Thyroid gland (tissue), 4 donors: Measurements from ENCODE around the gene CASP10. TPM values are rescaled to one million over a fixed set of nuclear protein-coding genes. Genes with fewer than 3 reads are reported as not detected.
A peak's percentile ranks its signal among the peaks of the same experiment; 100 is the strongest.
"Not testable (repeated sequence)": the region's sequence is repeated elsewhere in the genome, so short reads cannot be mapped to it uniquely, and the experiment has no call there.

Source experiments
- DNase-seq, 2 donors: peaks; one replicate each; pipeline ENCODE4 v3.0.0-alpha.2; 2019
- H3K27ac ChIP-seq, 3 donors: fragments of 200-600 bp; sonication (generic); 1 replicate in 2 of 3; 2 replicates in 1 of 3; pipeline ENCODE4 v1.5.1; 2016 to 2019; ENCODE audit warnings: mild to moderate bottlenecking in 1 of 3, moderate library complexity in 1 of 3
- H3K27me3 ChIP-seq: fragments of 200-600 bp; sonication (generic); one replicate; pipeline ENCODE4 v1.5.1; 2019
- H3K36me3 ChIP-seq, 2 donors: fragments of 200-600 bp; sonication (generic); one replicate each; pipeline ENCODE4 v1.5.1; 2016 to 2019
- H3K4me1 ChIP-seq, 2 donors: fragments of 200-600 bp; sonication (generic); one replicate each; pipeline ENCODE4 v1.5.1; 2017 to 2019
- H3K4me3 ChIP-seq, 3 donors: fragments of 200-600 bp; sonication (generic); replicated peaks in 1 of 3; 1 replicate in 2 of 3; 2 replicates in 1 of 3; pipeline ENCODE4 v1.5.1; 2016; ENCODE audit warnings: mild to moderate bottlenecking in 1 of 3
- H3K9me3 ChIP-seq: fragments of 200-600 bp; sonication (generic); one replicate; pipeline ENCODE4 v1.5.1; 2017
- POLR2A ChIP-seq, 2 donors: fragments of 450-650 bp; IDR thresholded peaks; one replicate each; pipeline ENCODE4 v1.6.1; 2017; ENCODE audit warnings: antibody characterized with exemption in 2 of 2, mild to moderate bottlenecking in 2 of 2, moderate library complexity in 1 of 2
- WGBS, 2 donors: methylation state at CpG; one replicate each; pipeline ENCODE4 v1.1.5; 2017; 5-methylcytosine and 5-hydroxymethylcytosine counted together
- intact Hi-C: fragments of 100-400 bp; cut with DNase I; formaldehyde crosslinking; loops from one replicate; pipeline ENCODE4 v1.15.1; 2023
- total RNA-seq, 4 donors: library from RNA; depleted of rRNA; stranded (reverse); fragments of >200 nt; gene quantifications; one replicate each; pipeline ENCODE4 v1.2.3, GENCODE V29; 2016
- TF ChIP-seq, protein P1 (sequence below), 6 experiments: fragments of 200-600 bp in 3 of 6; fragments of 450-650 bp in 3 of 6; sonication (generic) in 3 of 6; IDR thresholded peaks; one replicate each; pipeline ENCODE4 v1.5.1; 2016 to 2019; ENCODE audit warnings: antibody characterized with exemption in 6 of 6, mild to moderate bottlenecking in 2 of 6, inconsistent platforms in 1 of 6, moderate library complexity in 1 of 6

CASP10 gene
- total RNA-seq, 4 donors from 2014 or later, result 12.4 to 23.0 (median 20.0) TPM

DNA sequence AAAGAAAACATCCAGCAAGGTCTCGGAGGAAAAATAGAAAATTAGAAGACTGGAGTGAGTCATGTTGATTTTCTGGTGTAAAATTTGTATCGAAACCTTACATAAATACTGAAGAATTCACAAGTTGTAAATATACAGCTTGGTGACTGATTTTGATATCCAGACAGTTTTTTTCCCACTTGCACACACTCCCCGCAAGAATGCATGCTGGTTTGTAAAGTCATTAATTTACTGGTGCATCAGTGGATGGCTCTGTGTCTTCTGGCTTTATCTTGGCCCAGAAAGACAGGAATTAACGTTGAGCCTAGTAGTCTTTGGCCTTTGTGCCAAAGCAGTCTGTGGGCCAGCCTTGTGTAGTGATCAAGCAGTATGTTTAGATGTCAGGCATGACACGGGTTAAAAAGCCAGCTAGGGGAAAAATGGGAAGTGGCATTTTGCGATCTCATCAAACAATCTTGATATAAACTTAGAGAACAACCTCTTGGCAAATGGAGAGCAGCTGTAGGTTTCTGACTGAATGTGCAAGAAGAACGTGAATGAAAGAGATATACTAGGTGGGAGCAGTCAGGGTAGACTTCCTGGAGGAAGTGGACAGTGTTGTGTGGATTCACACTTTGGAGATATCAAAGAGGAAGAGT lies 54.7 kb downstream of the CASP10 start:
- TF ChIP-seq, protein P1, sequence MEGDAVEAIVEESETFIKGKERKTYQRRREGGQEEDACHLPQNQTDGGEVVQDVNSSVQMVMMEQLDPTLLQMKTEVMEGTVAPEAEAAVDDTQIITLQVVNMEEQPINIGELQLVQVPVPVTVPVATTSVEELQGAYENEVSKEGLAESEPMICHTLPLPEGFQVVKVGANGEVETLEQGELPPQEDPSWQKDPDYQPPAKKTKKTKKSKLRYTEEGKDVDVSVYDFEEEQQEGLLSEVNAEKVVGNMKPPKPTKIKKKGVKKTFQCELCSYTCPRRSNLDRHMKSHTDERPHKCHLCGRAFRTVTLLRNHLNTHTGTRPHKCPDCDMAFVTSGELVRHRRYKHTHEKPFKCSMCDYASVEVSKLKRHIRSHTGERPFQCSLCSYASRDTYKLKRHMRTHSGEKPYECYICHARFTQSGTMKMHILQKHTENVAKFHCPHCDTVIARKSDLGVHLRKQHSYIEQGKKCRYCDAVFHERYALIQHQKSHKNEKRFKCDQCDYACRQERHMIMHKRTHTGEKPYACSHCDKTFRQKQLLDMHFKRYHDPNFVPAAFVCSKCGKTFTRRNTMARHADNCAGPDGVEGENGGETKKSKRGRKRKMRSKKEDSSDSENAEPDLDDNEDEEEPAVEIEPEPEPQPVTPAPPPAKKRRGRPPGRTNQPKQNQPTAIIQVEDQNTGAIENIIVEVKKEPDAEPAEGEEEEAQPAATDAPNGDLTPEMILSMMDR (IDR thresholded peaks at IDR 0.05), result no peak
- no peak for TF ChIP-seq POLR2A (IDR thresholded peaks at IDR 0.05)
- Histone ChIP-seq H3K27ac (no peak overlapping the region), H3K9me3 (no peaks in the 10 kb centered on the region), H3K27me3 (no peaks in the 10 kb centered on the region), H3K4me1 (peaks cover 3 to 7% of the 10 kb centered on the region in 2 donors), H3K4me3 (no peak overlapping the region), H3K36me3 (no peaks in the 10 kb centered on the region)
- WGBS, 2 donors, result 75 to 84% methylated on average over 7 of the region's 7 CpGs
- intact Hi-C loops, result loop anchor here (5.0 to 10.0 kb wide), 3 partner anchors 125 to 380 kb away; partner anchors contain the start of genes STRADB and TRAK2
- DNase-seq, result no peak

DNA sequence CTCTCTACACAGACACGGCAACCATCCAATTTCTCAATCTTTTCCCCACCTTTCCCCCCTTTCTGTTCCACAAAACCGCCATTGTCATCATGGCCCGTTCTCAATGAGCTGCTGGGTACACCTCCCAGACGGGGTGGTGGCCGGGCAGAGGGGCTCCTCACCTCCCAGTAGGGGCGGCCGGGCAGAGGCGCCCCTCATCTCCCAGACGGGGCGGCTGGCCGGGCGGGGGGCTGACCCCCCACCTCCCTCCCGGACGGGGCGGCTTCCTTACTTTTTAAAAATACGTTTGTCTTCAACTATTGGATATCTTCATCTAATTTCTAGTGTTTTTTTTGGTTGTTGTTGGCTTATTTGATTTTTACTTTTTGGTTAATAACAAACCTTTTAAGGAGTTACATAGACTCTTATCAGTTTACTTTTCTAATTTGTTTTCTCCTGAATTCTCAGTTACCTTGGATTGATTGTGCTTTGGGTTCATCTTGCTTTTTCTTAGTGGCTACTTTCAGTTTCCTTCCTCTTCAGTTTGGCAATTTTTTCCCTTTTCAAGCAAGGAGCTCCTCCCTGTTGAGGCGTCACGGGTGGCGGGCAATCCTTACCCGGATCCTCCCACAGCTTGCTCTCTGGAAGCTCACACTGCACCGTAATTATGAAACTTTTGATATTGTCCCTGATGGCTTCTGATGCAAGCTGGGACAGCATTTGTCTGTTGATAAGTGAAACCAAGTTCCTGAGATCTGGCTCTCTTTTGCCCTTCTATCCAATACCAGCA lies 56.4 kb downstream of the CASP10 start:
- H3K27me3 ChIP-seq, result not testable (repeated sequence)
- peak; percentile 29 to 31 for DNase-seq
- peak overlapping the region in 2 of 3 donors; percentile 19 to 65 for H3K27ac ChIP-seq

DNA sequence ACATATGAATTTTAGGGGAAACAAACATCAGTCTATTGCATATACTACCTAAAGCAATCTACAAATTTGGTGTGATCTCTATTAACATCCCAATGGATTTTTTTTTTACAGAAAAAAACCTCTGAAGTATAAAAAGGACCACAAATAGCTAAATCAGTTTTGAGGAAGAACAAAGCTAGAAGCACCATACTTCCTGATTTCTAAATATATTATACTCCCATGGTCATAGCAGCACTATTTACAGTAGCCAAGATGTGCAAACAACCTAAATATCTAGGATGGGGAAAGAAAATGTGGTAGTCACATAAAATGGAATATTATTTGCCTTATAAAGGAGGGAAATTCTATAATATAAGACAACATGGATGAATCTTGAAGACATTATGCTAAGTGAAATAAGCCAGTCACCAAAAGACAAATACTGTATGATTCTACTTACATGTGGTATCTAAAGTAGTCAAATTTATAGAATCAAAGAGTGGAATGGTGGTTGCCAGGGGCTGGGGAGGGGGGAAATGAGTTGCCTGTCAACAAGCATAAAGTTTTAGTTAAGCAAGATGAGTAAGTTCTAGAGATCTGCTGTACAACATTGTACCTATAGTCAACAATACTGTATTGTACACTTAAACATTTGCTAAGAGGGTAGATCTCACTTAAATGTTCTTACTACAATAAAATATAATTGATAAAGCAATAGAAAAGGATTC lies 59.8 kb downstream of the CASP10 start:
- no peak for DNase-seq
- Histone ChIP-seq H3K4me3 (no peak overlapping the region), H3K36me3 (no peaks in the 10 kb centered on the region), H3K27ac (no peak overlapping the region), H3K9me3 (no peaks in the 10 kb centered on the region), H3K27me3 (no peaks in the 10 kb centered on the region), H3K4me1 (peaks cover 0 to 4% of the 10 kb centered on the region in 2 donors)
- intact Hi-C loops, result no loop called here
- TF ChIP-seq, protein P1 (IDR thresholded peaks at IDR 0.05), result no peak
- no peak for TF ChIP-seq POLR2A (IDR thresholded peaks at IDR 0.05)

More for the DNA sequence above, 56.4 kb downstream of the CASP10 start:
- WGBS, 2 donors, result 82 to 87% methylated on average over 21 of the region's 21 CpGs
- not testable (repeated sequence) for H3K9me3 ChIP-seq, H3K4me3 ChIP-seq, H3K4me1 ChIP-seq, H3K36me3 ChIP-seq
- intact Hi-C loops, result loop anchor here (5.0 to 10.0 kb wide), 3 partner anchors 123 to 378 kb away; partner anchors contain the start of genes STRADB and TRAK2

DNA sequence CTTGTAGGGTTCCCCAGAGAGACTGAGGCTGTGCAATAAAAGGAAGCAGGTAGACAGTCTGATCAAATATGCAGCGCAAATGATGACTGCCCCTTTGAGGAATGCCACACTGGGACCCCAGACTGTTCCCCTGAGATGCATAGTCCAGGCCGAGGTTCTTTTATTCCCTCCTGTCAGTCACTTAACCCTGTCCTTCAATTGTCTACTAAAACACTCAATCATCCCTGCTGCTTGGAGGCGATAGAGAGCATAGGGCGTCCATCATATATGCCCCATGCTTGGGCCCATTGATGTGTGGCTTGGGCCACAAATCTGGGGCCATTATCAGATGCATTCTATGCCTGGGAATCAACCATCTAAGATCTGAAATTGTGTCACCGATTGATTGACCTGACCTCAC lies 61.9 kb downstream of the CASP10 start:
- Histone ChIP-seq H3K4me1 (no peaks in the 10 kb centered on the region), H3K27ac (no peak overlapping the region), H3K27me3 (no peaks in the 10 kb centered on the region), H3K9me3 (no peaks in the 10 kb centered on the region), H3K36me3 (no peaks in the 10 kb centered on the region), H3K4me3 (no peak overlapping the region)
- no peak for TF ChIP-seq POLR2A (IDR thresholded peaks at IDR 0.05)
- TF ChIP-seq, protein P1 (IDR thresholded peaks at IDR 0.05), result no peak
- intact Hi-C loops, result no loop called here
- 90 to 94% methylated on average over 5 of the region's 5 CpGs for WGBS, 2 donors
- DNase-seq, result no peak

DNA sequence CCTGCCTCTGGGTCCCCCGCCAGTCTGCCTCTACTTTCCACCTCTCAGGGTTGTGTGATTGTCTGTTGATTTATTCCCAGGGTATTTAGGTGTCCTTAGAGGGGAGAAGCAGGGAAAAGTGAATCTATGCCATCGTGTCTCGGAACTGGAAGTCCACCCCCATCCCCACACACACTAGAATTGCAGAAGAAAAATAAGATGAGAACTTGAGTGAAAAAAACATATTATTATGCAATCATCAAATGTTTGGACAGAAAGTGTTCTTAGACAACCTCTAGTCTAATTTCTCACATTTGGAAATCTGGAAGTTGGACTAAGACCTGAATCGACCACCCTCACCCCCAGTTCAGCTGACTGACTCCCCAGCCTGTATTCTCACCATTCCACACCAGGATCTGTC lies 63.3 kb downstream of the CASP10 start:
- Histone ChIP-seq H3K4me1 (no peaks in the 10 kb centered on the region), H3K27me3 (no peaks in the 10 kb centered on the region), H3K36me3 (no peaks in the 10 kb centered on the region), H3K9me3 (no peaks in the 10 kb centered on the region), H3K27ac (no peak overlapping the region), H3K4me3 (no peak overlapping the region)
- DNase-seq, result no peak
- intact Hi-C loops, result no loop called here
- WGBS, 2 donors, result 60 to 92% methylated on average over 3 to 4 of the region's 4 CpGs
- TF ChIP-seq, protein P1 (IDR thresholded peaks at IDR 0.05), result no peak
- TF ChIP-seq POLR2A (IDR thresholded peaks at IDR 0.05), result no peak
